Peyer's patch (tissue), 4 donors: ENCODE measurements around the gene NIT2.

Experiments
- CTCF ChIP-seq, 6 experiments: fragments of 450-650 bp in 4 of 6; fragments of 200-600 bp in 2 of 6; sonication (generic) in 1 of 6; IDR thresholded peaks; one replicate each; pipeline ENCODE4 v1.5.1; 2017 to 2019; ENCODE audit warnings: antibody characterized with exemption in 6 of 6, mild to moderate bottlenecking in 3 of 6, moderate library complexity in 1 of 6
- POLR2A ChIP-seq, 2 donors: fragments of 450-650 bp; IDR thresholded peaks; one replicate each; pipeline ENCODE4 v1.5.1; 2017; ENCODE audit warnings: antibody characterized with exemption in 2 of 2, mild to moderate bottlenecking in 2 of 2, moderate library complexity in 2 of 2

GRCh38 chr3:100324044-100324443 is 10.5 kb upstream of the NIT2 start:
- TF ChIP-seq CTCF (IDR thresholded peaks at IDR 0.05) (no peak), POLR2A (IDR thresholded peaks at IDR 0.05) (no peak)
